B cell (primary cell): Measurements from ENCODE around the gene ATXN2. TPM values are rescaled to one million over a fixed set of nuclear protein-coding genes. Genes with fewer than 3 reads are reported as not detected.

Experiments used
- ATAC-seq: fragments of 200-7000 bp; cut with Tn5 transposase; one replicate; pipeline ENCODE4 v1.10.0; 2021; ENCODE audit warnings: low read depth, mild to moderate bottlenecking, moderate number of reproducible peaks, moderate library complexity
- CTCF ChIA-PET: fragments of 350-600 bp; sonication (Branson Sonifier 250); formaldehyde crosslinking; loops from one replicate; lab custom pipeline; 2021; ENCODE audit warnings: antibody characterized with exemption, inconsistent platforms; lab: Charles Lee
- POLR2A ChIA-PET: fragments of 350-600 bp; sonication (Branson Sonifier 250); formaldehyde crosslinking; loops from one replicate; lab custom pipeline; 2021; ENCODE audit warnings: antibody characterized with exemption; lab: Charles Lee
- DNase-seq: peaks from one replicate; pipeline ENCODE4 v3.0.0; 2013
- H2AFZ ChIP-seq: 2 replicates; pipeline ENCODE4 v1.6.1; 2012; ENCODE audit warnings: mild to moderate bottlenecking, low read depth, low read length; ENCODE audit not compliant: insufficient read depth, poor library complexity, severe bottlenecking
- H3K27ac ChIP-seq, 2 donors: 1 replicate in 1 of 2; 2 replicates in 1 of 2; pipeline ENCODE4 v1.5.1; 2012 to 2013; ENCODE audit warnings: low read length in 2 of 2, mild to moderate bottlenecking in 2 of 2, moderate library complexity in 1 of 2
- H3K27me3 ChIP-seq, 4 experiments: fragments of 200-600 bp in 1 of 4; sonication (generic) in 1 of 4; replicated peaks in 1 of 4; 1 replicate in 2 of 4; 2 replicates in 2 of 4; pipeline versions ENCODE4 v1.6.1 to v1.7.0; 2013 to 2016; ENCODE audit warnings: low read length in 3 of 4, mild to moderate bottlenecking in 2 of 4, mixed read lengths in 1 of 4, moderate library complexity in 1 of 4; ENCODE audit not compliant: insufficient read depth in 4 of 4, control insufficient read depth in 3 of 4; ENCODE audit errors: control extremely low read depth in 1 of 4
- H3K36me3 ChIP-seq, 2 experiments: replicated peaks in 1 of 2; 1 replicate in 1 of 2; 2 replicates in 1 of 2; pipeline versions ENCODE4 v1.6.1 to v1.7.1; 2013; ENCODE audit warnings: low read length in 1 of 2; ENCODE audit not compliant: insufficient read depth in 2 of 2, control insufficient read depth in 1 of 2; ENCODE audit errors: control extremely low read depth in 1 of 2, extremely low read depth in 1 of 2
- H3K4me1 ChIP-seq, 2 donors: fragments of 200-600 bp in 1 of 2; sonication (generic) in 1 of 2; 1 replicate in 1 of 2; 2 replicates in 1 of 2; pipeline versions ENCODE4 v1.5.1 to v1.6.1; 2013 to 2017; ENCODE audit warnings: low read length in 2 of 2; ENCODE audit not compliant: control insufficient read depth in 2 of 2, insufficient read depth in 2 of 2
- H3K4me2 ChIP-seq: replicated peaks from 2 replicates; pipeline ENCODE3; 2012; ENCODE audit warnings: mild to moderate bottlenecking, low read depth, low read length; ENCODE audit not compliant: poor library complexity, severe bottlenecking
- H3K4me3 ChIP-seq, 5 experiments: fragments of 200-600 bp in 1 of 5; sonication (generic) in 1 of 5; 1 replicate in 3 of 5; 2 replicates in 2 of 5; pipeline versions ENCODE4 v1.5.1 to v1.7.0; 2011 to 2016; ENCODE audit warnings: low read length in 4 of 5, mild to moderate bottlenecking in 4 of 5, low read depth in 2 of 5, control low read depth in 1 of 5, moderate library complexity in 1 of 5; ENCODE audit not compliant: insufficient read depth in 1 of 5; ENCODE audit errors: control extremely low read depth in 1 of 5, extremely low read depth in 1 of 5
- H3K79me2 ChIP-seq: fragments of 200-600 bp; sonication (generic); one replicate; pipeline ENCODE4 v1.6.0; 2016; ENCODE audit warnings: low read length; ENCODE audit not compliant: control insufficient read depth, insufficient read depth
- H3K9ac ChIP-seq: fragments of 200-600 bp; sonication (generic); 2 replicates; pipeline ENCODE4 v1.6.1; 2017; ENCODE audit warnings: mild to moderate bottlenecking, low read length, moderate library complexity
- H3K9me3 ChIP-seq, 3 donors: one replicate each; pipeline versions ENCODE4 v1.6.1 to v1.7.1; 2013; ENCODE audit warnings: low read length in 2 of 3; ENCODE audit not compliant: control insufficient read depth in 2 of 3, insufficient read depth in 1 of 3; ENCODE audit errors: control extremely low read depth in 1 of 3
- H4K20me1 ChIP-seq: 2 replicates; pipeline ENCODE4 v1.6.0; 2012; ENCODE audit warnings: mild to moderate bottlenecking, low read length; ENCODE audit not compliant: insufficient read depth, control insufficient read depth, poor library complexity, severe bottlenecking
- H3K27ac Mint-ChIP-seq: one replicate; pipeline ENCODE4 v1.8.0; 2021; ENCODE audit warnings: mixed read lengths
- H3K27me3 Mint-ChIP-seq: one replicate; pipeline ENCODE4 v1.8.0; 2021; ENCODE audit warnings: mixed read lengths
- H3K4me1 Mint-ChIP-seq: one replicate; pipeline ENCODE4 v1.8.0; 2021; ENCODE audit warnings: mixed read lengths
- H3K4me3 Mint-ChIP-seq: one replicate; pipeline ENCODE4 v1.8.0; 2021; ENCODE audit warnings: mixed read lengths
- H3K9me3 Mint-ChIP-seq: one replicate; pipeline ENCODE4 v1.8.0; 2022; ENCODE audit warnings: mixed read lengths; ENCODE audit not compliant: insufficient read depth
- CTCF ChIP-seq: fragments of 200-600 bp; IDR thresholded peaks from one replicate; pipeline ENCODE4 v1.8.0; 2022; ENCODE audit warnings: antibody characterized with exemption, mild to moderate bottlenecking
- EZH2 ChIP-seq: IDR thresholded peaks from 2 replicates; pipeline ENCODE4 v1.6.1; 2012; ENCODE audit warnings: borderline replicate concordance, low read depth, mild to moderate bottlenecking, moderate library complexity, low read length; ENCODE audit not compliant: insufficient read depth, poor library complexity, severe bottlenecking
- WGBS: methylation state at CpG from one replicate; pipeline ENCODE4 v1.1.5; 2013; ENCODE audit warnings: missing lambda C conversion rate; ENCODE audit not compliant: insufficient coverage; 5-methylcytosine and 5-hydroxymethylcytosine counted together
- intact Hi-C: fragments of 100-400 bp; cut with micrococcal nuclease; formaldehyde crosslinking; loops from one replicate; pipeline ENCODE4 v1.10.0; 2022
- polyA plus RNA-seq: library from polyadenylated mRNA; depleted of rRNA; stranded (reverse); fragments of >200 nt; gene quantifications from 2 replicates; pipeline ENCODE4 v1.2.3, GENCODE V29; 2012
- total RNA-seq, 2 donors: library from RNA; stranded (reverse); fragments of 120-200 nt in 1 of 2; gene quantifications; 1 replicate in 1 of 2; 2 replicates in 1 of 2; pipeline versions ENCODE4 v1.2.3 to v1.2.4, GENCODE V29; 2013 to 2022

The ATXN2 gene
- total and polyA plus RNA-seq, 2 donors (not counting 1 experiment from before 2014, with no cell fraction given), result 28.2 to 83.8 TPM

GRCh38 chr12:111558107-111558376 lies 41.1 kb downstream of the ATXN2 start:
- Histone ChIP-seq H3K4me3 (no peak overlapping the region), H3K79me2 (peaks cover 53% of the 10 kb centered on the region), H3K9me3 (peaks cover 3 to 13% (median 7%) of the 10 kb centered on the region in 3 donors), H3K36me3 (no peaks in the 10 kb centered on the region), H3K4me1 (no peaks in the 10 kb centered on the region), H3K27ac (no peak overlapping the region), H3K27me3 (no peaks in the 10 kb centered on the region), H2AFZ (no peak overlapping the region), H4K20me1 (peaks cover 34% of the 10 kb centered on the region), H3K9ac (no peak overlapping the region), H3K4me2 (no peak overlapping the region)
- peaks cover 22% of the 10 kb centered on the region for H3K4me1 Mint-ChIP-seq
- WGBS, result 33% methylated on average over 1 of the region's 3 CpGs
- no peak for ATAC-seq
- ChIA-PET POLR2A (no interaction called here), CTCF (no interaction called here)
- H3K4me3 Mint-ChIP-seq, result no peak overlapping the region
- no peak overlapping the region for H3K27ac Mint-ChIP-seq
- intact Hi-C loops, result no loop called here
- H3K9me3 Mint-ChIP-seq, result no peaks in the 10 kb centered on the region
- TF ChIP-seq CTCF (no peak), EZH2 (no peak)
- DNase-seq, result no peak
- H3K27me3 Mint-ChIP-seq, result no peaks in the 10 kb centered on the region

- no peaks in the 10 kb centered on the region for H3K4me1 ChIP-seq
- H3K4me3 ChIP-seq, result no peak overlapping the region
- H3K27ac Mint-ChIP-seq, result no peak overlapping the region
- DNase-seq, result no peak
- no peak for ATAC-seq
- no peak overlapping the region for H2AFZ ChIP-seq
- H3K27me3 Mint-ChIP-seq, result no peaks in the 10 kb centered on the region
- intact Hi-C loops, result no loop called here
- H3K4me2 ChIP-seq, result no peak overlapping the region
- no peaks in the 10 kb centered on the region for H3K27me3 ChIP-seq
- WGBS, result 100% methylated on average over 1 of the region's 5 CpGs
- H3K9me3 ChIP-seq, result peaks cover 3 to 13% (median 7%) of the 10 kb centered on the region in 3 donors
- no peak overlapping the region for H3K27ac ChIP-seq
- H3K9ac ChIP-seq, result no peak overlapping the region
- no peaks in the 10 kb centered on the region for H3K9me3 Mint-ChIP-seq
- H3K4me3 Mint-ChIP-seq, result no peak overlapping the region
- H3K36me3 ChIP-seq, result no peaks in the 10 kb centered on the region
- H3K4me1 Mint-ChIP-seq, result peaks cover 17% of the 10 kb centered on the region
- peaks cover 48% of the 10 kb centered on the region for H3K79me2 ChIP-seq
- TF ChIP-seq CTCF (no peak), EZH2 (no peak)
- peaks cover 34% of the 10 kb centered on the region for H4K20me1 ChIP-seq
- ChIA-PET POLR2A (interaction anchor here (0.6 kb wide), 1 partner anchor 10 kb away, joined by 5 read pairs; no protein-coding TSS in a partner anchor), CTCF (no interaction called here)
These were observed 41.6 kb downstream of the ATXN2 start for GRCh38 chr12:111557271-111558106.
